ENCODE data around the gene TMEM245. TPM values are rescaled to one million over a fixed set of nuclear protein-coding genes. Genes with fewer than 3 reads are reported as not detected.

The TMEM245 gene
- total RNA-seq, 1 donor from 2014 or later: 40.0 TPM

DNA sequence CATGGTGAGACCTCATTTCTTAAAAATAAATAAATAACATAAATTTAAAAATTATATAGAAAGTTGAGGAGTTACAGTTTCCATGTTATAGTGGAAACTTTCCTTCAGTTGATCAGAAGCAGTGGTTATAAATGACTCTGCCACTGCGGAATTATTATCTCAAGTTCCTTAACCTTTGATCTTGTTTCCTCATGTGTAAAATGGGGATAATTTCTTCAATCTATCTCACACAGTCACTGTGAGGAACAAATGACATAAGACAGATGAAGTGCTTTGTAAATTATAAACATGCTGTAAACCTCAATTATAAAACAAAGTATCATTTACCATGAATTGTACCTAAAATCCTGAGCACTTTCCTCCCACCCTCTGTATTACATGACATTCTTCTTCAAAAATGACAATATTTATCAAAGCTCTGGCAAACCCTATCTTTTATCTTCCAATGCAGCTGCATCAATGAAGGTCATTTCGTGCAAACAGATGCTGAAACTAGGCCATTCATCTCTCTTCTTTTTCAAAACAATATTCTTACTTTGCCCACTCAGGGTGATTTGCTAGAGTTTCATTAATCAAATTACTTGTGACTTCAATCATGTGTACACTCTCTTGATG, 46.8 kb downstream of the TMEM245 start:
- Mint-ChIP-seq H3K4me1 (ENCODE audit: unreplicated experiment) (no peaks in the 10 kb centered on the region), H3K27ac (ENCODE audit: unreplicated experiment) (no peak overlapping the region), H3K9me3 (ENCODE audit: unreplicated experiment) (no peaks in the 10 kb centered on the region)

DNA sequence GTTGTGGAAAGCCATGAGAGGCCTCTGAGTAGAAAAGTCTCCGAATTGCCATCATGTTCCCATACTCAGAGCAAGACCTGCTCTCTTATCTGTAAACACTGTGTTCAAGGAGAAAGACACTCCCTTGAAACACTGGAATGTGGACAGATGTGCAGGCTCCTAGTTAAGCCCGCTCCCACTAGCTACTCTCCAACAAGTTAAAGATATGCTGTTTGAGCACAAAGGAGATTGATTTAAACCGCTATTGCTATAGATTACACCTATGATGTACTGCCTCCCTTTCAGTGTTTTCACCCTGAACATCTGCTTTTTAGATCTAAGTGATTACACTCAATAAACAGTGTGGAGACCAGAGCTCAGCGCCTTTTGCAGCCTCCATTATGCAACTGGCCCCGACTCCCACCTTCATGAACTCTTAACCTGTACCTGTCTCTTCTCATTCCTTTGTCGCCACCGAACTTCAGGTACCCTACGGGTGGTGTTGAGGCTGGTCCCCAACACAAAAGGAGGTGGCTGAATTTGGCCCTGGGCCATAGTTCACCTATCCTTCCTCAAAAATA, 47.5 kb downstream of the TMEM245 start:
- Mint-ChIP-seq H3K4me3 (ENCODE audit: unreplicated experiment) (no peak overlapping the region), H3K36me3 (ENCODE audit: unreplicated experiment) (peaks cover 35% of the 10 kb centered on the region), H3K27me3 (ENCODE audit: unreplicated experiment) (no peaks in the 10 kb centered on the region), H3K27ac (ENCODE audit: unreplicated experiment) (no peak overlapping the region), H3K4me1 (ENCODE audit: unreplicated experiment) (no peaks in the 10 kb centered on the region), H3K9me3 (ENCODE audit: unreplicated experiment) (no peaks in the 10 kb centered on the region)
- TF ChIP-seq, protein P1, sequence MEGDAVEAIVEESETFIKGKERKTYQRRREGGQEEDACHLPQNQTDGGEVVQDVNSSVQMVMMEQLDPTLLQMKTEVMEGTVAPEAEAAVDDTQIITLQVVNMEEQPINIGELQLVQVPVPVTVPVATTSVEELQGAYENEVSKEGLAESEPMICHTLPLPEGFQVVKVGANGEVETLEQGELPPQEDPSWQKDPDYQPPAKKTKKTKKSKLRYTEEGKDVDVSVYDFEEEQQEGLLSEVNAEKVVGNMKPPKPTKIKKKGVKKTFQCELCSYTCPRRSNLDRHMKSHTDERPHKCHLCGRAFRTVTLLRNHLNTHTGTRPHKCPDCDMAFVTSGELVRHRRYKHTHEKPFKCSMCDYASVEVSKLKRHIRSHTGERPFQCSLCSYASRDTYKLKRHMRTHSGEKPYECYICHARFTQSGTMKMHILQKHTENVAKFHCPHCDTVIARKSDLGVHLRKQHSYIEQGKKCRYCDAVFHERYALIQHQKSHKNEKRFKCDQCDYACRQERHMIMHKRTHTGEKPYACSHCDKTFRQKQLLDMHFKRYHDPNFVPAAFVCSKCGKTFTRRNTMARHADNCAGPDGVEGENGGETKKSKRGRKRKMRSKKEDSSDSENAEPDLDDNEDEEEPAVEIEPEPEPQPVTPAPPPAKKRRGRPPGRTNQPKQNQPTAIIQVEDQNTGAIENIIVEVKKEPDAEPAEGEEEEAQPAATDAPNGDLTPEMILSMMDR (IDR thresholded peaks at IDR 0.05): no peak
- DNase-seq (ENCODE audit: extremely low spot score, unreplicated experiment): no peak

More for the DNA sequence above, 46.8 kb downstream of the TMEM245 start:
- TF ChIP-seq, protein P1 (IDR thresholded peaks at IDR 0.05): no peak
- DNase-seq (ENCODE audit: extremely low spot score, unreplicated experiment): no peak
- H3K27me3 Mint-ChIP-seq (ENCODE audit: unreplicated experiment): no peaks in the 10 kb centered on the region
- no peak overlapping the region for H3K4me3 Mint-ChIP-seq (ENCODE audit: unreplicated experiment)
- peaks cover 33% of the 10 kb centered on the region for H3K36me3 Mint-ChIP-seq (ENCODE audit: unreplicated experiment)

DNA sequence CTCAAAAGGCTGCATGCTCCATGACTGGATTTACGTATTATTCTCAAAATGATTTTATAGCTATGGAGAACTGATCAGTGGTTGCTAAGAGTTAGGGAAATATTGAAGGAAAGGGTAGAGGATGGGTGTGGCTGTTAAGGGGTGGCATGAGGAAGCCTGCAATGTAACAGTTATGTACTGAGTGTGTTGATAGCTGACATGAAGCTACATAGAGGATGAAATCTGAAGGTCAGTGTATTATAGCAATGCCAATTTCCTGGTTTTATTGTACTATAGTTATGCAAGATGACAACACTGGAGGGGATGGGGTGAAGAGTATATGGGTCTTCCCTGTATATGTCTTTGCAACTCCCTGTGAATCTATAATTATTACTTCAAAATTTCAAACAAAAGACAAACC, 51.0 kb downstream of the TMEM245 start:
- Mint-ChIP-seq H3K4me3 (ENCODE audit: unreplicated experiment) (no peak overlapping the region), H3K4me1 (ENCODE audit: unreplicated experiment) (no peaks in the 10 kb centered on the region), H3K27ac (ENCODE audit: unreplicated experiment) (no peak overlapping the region), H3K36me3 (ENCODE audit: unreplicated experiment) (peaks cover 41% of the 10 kb centered on the region), H3K27me3 (ENCODE audit: unreplicated experiment) (no peaks in the 10 kb centered on the region), H3K9me3 (ENCODE audit: unreplicated experiment) (no peaks in the 10 kb centered on the region)
- DNase-seq (ENCODE audit: extremely low spot score, unreplicated experiment): no peak
- TF ChIP-seq, protein P1 (IDR thresholded peaks at IDR 0.05): no peak

DNA sequence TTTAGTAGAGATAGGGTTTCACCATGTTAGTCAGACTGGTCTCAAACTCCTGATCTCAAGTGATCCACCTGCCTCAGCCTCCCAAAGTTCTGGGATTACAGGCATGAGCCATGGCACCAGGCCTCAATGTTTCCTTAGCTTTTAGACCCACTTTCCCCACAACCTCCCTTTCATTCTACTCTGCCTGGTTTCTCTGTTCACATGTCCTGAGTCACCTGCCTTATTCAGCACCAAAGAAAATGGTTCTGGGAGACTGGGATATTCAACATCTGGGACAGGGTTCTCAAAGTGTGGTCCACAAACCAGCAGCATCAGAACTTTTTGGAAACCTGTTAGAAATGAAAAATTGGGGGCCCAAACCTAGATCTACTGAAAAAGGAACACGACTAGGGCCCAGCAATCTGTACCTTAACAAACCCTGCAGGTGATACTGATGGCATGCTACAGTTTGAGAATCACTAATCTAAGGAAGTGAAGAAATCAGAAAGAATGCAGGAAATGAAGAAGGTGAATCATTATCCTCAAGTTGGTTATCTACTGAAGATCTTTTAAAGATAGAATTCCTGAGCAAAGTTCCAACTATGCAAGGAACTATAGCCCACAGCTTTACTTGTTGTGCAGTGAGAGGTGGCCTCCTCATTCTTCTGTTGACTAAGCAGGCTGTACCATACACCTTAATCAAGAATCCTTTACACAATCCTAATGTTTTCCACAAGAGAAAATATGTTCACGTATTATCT, 54.6 kb downstream of the TMEM245 start:
- Mint-ChIP-seq H3K4me1 (ENCODE audit: unreplicated experiment) (no peaks in the 10 kb centered on the region), H3K9me3 (ENCODE audit: unreplicated experiment) (no peaks in the 10 kb centered on the region), H3K36me3 (ENCODE audit: unreplicated experiment) (peaks cover 33% of the 10 kb centered on the region), H3K27me3 (ENCODE audit: unreplicated experiment) (no peaks in the 10 kb centered on the region), H3K4me3 (ENCODE audit: unreplicated experiment) (no peak overlapping the region), H3K27ac (ENCODE audit: unreplicated experiment) (no peak overlapping the region)
- no peak for DNase-seq (ENCODE audit: extremely low spot score, unreplicated experiment)
- TF ChIP-seq, protein P1 (IDR thresholded peaks at IDR 0.05): no peak

DNA sequence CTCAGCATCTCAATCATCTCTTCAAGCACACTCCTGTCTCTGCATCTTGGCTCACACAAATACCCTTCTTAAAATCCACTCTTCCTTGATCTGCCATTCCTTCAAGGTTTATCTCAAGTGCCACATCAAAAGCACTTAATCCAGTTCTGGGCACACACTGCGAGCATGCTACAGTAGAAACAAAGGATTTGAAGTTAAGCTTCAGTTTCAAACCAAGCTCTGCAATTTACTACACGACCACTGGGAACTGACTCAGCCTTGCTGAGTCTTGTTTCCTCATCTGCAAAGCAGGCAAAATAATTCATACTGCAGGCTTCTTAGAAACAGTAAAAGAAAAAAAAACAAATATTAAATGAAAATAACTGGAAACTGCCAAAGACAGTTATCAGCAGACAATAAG, 56.0 kb downstream of the TMEM245 start:
- H3K4me1 Mint-ChIP-seq (ENCODE audit: unreplicated experiment): no peaks in the 10 kb centered on the region
- DNase-seq (ENCODE audit: extremely low spot score, unreplicated experiment): no peak
- no peaks in the 10 kb centered on the region for H3K27me3 Mint-ChIP-seq (ENCODE audit: unreplicated experiment)
- no peaks in the 10 kb centered on the region for H3K9me3 Mint-ChIP-seq (ENCODE audit: unreplicated experiment)
- TF ChIP-seq, protein P1 (IDR thresholded peaks at IDR 0.05): no peak
- no peak overlapping the region for H3K4me3 Mint-ChIP-seq (ENCODE audit: unreplicated experiment)
- H3K36me3 Mint-ChIP-seq (ENCODE audit: unreplicated experiment): peaks cover 43% of the 10 kb centered on the region
- no peak overlapping the region for H3K27ac Mint-ChIP-seq (ENCODE audit: unreplicated experiment)

Measured in osteocyte (in vitro differentiated cells).